Pancreas (tissue), 10 donors: Measurements from ENCODE around the gene ADAMTS14. TPM values are rescaled to one million over a fixed set of nuclear protein-coding genes. Genes with fewer than 3 reads are reported as not detected.

Experiments
- ATAC-seq, 4 donors: fragments of 200-7000 bp; cut with Tn5 transposase; one replicate each; pipeline versions ENCODE4 v1.8.0 to v1.9.1; 2020; ENCODE audit warnings: mild to moderate bottlenecking in 4 of 4, moderate library complexity in 4 of 4
- DNase-seq, 6 donors: peaks; one replicate each; pipeline ENCODE4 v3.0.0-alpha.2; 2020
- FAIRE-seq: peaks from 2 replicates; lab custom pipeline; 2012; peaks lifted over from hg19 to GRCh38; lab: Jason Lieb, UNC
- H3K27ac ChIP-seq, 4 donors: fragments of 200-600 bp; sonication (generic); 1 replicate in 3 of 4; 2 replicates in 1 of 4; pipeline versions ENCODE4 v1.5.0 to v1.8.0; 2020
- H3K27me3 ChIP-seq, 4 donors: fragments of 200-600 bp; one replicate each; pipeline ENCODE4 v1.8.0; 2021
- H3K36me3 ChIP-seq, 3 donors: fragments of 200-600 bp; sonication (generic) in 1 of 3; one replicate each; pipeline versions ENCODE4 v1.5.0 to v1.8.0; 2020 to 2021
- H3K4me1 ChIP-seq, 3 donors: fragments of 200-600 bp; one replicate each; pipeline ENCODE4 v1.8.0; 2021
- H3K4me3 ChIP-seq, 4 donors: fragments of 200-600 bp; sonication (generic) in 2 of 4; one replicate each; pipeline versions ENCODE4 v1.5.0 to v1.8.0; 2020 to 2021
- H3K9me3 ChIP-seq, 4 donors: fragments of 200-600 bp; one replicate each; pipeline ENCODE4 v1.8.0; 2021
- WGBS, 2 donors: extraction: QIAGEN DNeasy Blood & Tissue Kit; methylation state at CpG; one replicate each; pipeline ENCODE4 v1.1.7; 2013; 5-methylcytosine and 5-hydroxymethylcytosine counted together
- intact Hi-C, 3 donors: fragments of 100-400 bp; cut with DNase I; formaldehyde crosslinking; loops; one replicate each; pipeline versions ENCODE4 v1.11.1 to v1.14.2; 2022
- polyA plus RNA-seq, 2 donors: library from polyadenylated mRNA; stranded (reverse); fragments of 200-250 nt; gene quantifications; one replicate each; pipeline ENCODE4 v1.2.3, GENCODE V29; 2013
- total RNA-seq, 6 donors: library from RNA; stranded (reverse); fragmentation: NEBNext Ultra II Directional in 4 of 6; extraction: Animal tissue kit (Norgen Biotek cat#: 25700) in 4 of 6; gene quantifications; one replicate each; pipeline versions ENCODE4 v1.2.1 to v1.2.4, GENCODE V29; 2021 to 2023
- TF ChIP-seq, protein P1 (sequence below), 4 donors: fragments of 200-600 bp; sonication (generic) in 3 of 4; IDR thresholded peaks; one replicate each; pipeline versions ENCODE4 v1.5.0 to v1.8.0; 2021; ENCODE audit warnings: antibody characterized with exemption in 4 of 4
- donor health status: healthy with polysubstance abuse.
- donor health status: DM: no; HTN: no; CAD: no; lungs with moderate emphysema.
- donor health status: DM: no; HTN: no; CAD: no.
- donor health status: control.
- donor health status: control.
- donor health status: Bipolar disorder and iron deficiency.
- donor health status: DM: yes; HTN: yes; CAD: no.
- donor health status: DM: no; HTN: no; CAD: no.
- donor health status: DM: no; HTN: no; CAD: no.
- donor health status: DM: yes; HTN: yes; CAD: no.

ADAMTS14 gene
- total and polyA plus RNA-seq, 8 donors: 0.06 to 2.2 (median 0.23) TPM; not detected in 2

DNA sequence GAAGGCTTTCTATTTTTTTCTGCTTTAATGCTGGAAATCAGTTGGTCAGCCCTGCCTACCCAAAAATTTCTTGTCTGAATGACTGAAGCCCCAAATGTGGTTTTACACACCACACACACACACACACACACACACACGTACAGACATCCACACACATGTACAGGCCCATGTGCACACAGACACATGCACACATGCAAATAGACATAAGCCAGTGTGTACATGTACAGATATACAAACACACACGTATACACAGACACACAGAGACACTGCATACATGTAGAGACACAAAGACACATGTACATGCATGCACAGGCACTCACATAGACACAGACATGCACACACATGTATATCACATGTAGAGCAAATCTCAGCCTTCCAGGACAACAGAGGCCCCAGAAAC is 58.6 kb downstream of the ADAMTS14 start:
- Histone ChIP-seq H3K27ac (no peak overlapping the region), H3K9me3 (no peaks in the 10 kb centered on the region), H3K4me3 (no peak overlapping the region), H3K4me1 (no peaks in the 10 kb centered on the region), H3K27me3 (no peaks in the 10 kb centered on the region), H3K36me3 (no peaks in the 10 kb centered on the region)
- intact Hi-C loops: no loop called here
- TF ChIP-seq, protein P1, sequence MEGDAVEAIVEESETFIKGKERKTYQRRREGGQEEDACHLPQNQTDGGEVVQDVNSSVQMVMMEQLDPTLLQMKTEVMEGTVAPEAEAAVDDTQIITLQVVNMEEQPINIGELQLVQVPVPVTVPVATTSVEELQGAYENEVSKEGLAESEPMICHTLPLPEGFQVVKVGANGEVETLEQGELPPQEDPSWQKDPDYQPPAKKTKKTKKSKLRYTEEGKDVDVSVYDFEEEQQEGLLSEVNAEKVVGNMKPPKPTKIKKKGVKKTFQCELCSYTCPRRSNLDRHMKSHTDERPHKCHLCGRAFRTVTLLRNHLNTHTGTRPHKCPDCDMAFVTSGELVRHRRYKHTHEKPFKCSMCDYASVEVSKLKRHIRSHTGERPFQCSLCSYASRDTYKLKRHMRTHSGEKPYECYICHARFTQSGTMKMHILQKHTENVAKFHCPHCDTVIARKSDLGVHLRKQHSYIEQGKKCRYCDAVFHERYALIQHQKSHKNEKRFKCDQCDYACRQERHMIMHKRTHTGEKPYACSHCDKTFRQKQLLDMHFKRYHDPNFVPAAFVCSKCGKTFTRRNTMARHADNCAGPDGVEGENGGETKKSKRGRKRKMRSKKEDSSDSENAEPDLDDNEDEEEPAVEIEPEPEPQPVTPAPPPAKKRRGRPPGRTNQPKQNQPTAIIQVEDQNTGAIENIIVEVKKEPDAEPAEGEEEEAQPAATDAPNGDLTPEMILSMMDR (IDR thresholded peaks at IDR 0.05): no peak
- 51 to 72% methylated on average over 2 of the region's 2 CpGs for WGBS, 2 donors
- no peak for DNase-seq
- no peak for FAIRE-seq
- no peak for ATAC-seq

DNA sequence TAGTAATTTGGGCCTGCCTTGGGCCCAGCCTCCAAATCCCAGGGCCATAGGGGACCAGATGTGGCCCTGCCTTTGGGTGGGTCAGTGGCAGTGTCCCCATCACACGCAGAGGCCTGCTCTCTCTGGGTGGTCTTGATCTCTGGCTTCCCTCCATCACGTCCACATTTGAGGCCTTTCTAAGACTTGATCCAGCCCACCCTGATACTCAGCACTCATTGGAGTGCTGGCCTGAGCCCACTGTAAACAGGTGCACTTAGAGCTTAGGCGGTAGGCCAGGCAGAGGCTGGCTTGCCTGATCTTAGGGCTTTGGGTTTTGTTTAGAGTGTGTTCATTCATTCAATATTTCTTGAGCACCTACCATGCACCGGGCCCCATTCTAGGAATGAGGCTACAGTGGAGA is 60.3 kb downstream of the ADAMTS14 start:
- no peak overlapping the region for H3K4me3 ChIP-seq
- H3K27me3 ChIP-seq: no peaks in the 10 kb centered on the region
- no peak overlapping the region for H3K27ac ChIP-seq
- 86 to 98% methylated on average over 4 of the region's 4 CpGs for WGBS, 2 donors
- DNase-seq (no peak), FAIRE-seq (no peak), ATAC-seq (no peak)
- TF ChIP-seq, protein P1 (IDR thresholded peaks at IDR 0.05): no peak
- H3K9me3 ChIP-seq: no peaks in the 10 kb centered on the region
- H3K4me1 ChIP-seq: no peaks in the 10 kb centered on the region
- H3K36me3 ChIP-seq: no peaks in the 10 kb centered on the region
- intact Hi-C loops: no loop called here

DNA sequence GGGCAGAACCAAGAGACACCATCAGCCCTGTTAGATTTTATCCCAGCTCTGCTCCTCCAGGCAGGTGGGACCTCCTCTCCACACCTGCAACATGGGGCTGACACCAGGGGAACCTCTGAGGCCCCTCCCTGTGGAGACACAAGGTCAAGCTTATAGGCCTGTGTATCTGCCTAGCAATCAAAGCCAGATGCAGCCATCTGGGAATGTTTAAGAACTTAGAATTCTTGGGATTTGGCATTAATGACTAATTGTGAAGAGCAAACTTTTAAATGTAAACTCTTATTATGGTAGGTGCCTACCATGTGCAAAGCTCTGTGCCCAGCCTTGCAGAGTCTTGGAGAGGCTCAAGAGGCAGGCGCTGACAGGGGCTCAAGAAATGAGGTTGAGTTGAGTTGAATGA is 60.7 kb downstream of the ADAMTS14 start:
- intact Hi-C loops: no loop called here
- TF ChIP-seq, protein P1 (IDR thresholded peaks at IDR 0.05): no peak
- Histone ChIP-seq H3K27ac (no peak overlapping the region), H3K36me3 (no peaks in the 10 kb centered on the region), H3K4me3 (no peak overlapping the region), H3K9me3 (no peaks in the 10 kb centered on the region), H3K27me3 (no peaks in the 10 kb centered on the region), H3K4me1 (no peaks in the 10 kb centered on the region)
- no peak for FAIRE-seq
- no peak for ATAC-seq
- DNase-seq: no peak
- WGBS, 2 donors: 99 to 100% methylated on average over 1 of the region's 1 CpG

DNA sequence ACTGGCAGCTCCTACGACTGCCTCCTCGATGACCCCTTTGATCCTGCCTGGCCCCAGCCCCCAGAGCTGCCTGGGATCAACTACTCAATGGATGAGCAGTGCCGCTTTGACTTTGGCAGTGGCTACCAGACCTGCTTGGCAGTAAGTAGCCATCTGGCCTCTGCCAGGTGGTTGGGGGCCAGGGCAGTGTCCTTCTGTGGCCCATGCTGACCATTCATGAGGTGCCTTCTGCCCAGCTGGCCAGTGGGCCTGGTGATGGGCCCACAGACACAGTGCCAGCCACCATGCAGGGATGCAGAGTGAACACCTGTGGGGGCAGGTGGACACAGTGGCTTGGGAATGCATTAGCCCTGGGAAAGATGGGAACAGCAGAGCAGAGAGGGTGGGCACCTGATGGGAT is 62.9 kb downstream of the ADAMTS14 start:
- Histone ChIP-seq H3K27me3 (no peaks in the 10 kb centered on the region), H3K27ac (no peak overlapping the region), H3K4me3 (no peak overlapping the region), H3K9me3 (no peaks in the 10 kb centered on the region), H3K4me1 (no peaks in the 10 kb centered on the region), H3K36me3 (no peaks in the 10 kb centered on the region)
- intact Hi-C loops: no loop called here
- TF ChIP-seq, protein P1 (IDR thresholded peaks at IDR 0.05): no peak
- 72 to 73% methylated on average over 3 of the region's 3 CpGs for WGBS, 2 donors
- ATAC-seq: no peak
- no peak for FAIRE-seq
- no peak for DNase-seq

DNA sequence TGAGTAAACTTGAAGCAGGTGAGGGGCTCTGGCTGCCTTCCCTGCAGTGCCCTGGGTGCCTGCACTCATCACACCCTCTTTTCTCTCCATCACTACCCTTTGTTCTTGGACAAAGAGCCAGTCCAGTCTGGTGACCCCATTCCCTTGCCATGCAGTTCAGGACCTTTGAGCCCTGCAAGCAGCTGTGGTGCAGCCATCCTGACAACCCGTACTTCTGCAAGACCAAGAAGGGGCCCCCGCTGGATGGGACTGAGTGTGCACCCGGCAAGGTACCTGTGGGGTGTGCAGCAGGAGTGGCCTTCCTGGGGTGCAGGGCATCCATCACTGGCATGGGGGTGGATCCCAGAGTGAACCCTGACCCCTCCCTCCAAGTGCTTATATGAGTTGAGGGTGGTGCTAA is 64.2 kb downstream of the ADAMTS14 start:
- H3K36me3 ChIP-seq: no peaks in the 10 kb centered on the region
- H3K27ac ChIP-seq: no peak overlapping the region
- no peaks in the 10 kb centered on the region for H3K4me1 ChIP-seq
- ATAC-seq (no peak), DNase-seq (no peak), FAIRE-seq (no peak)
- no peaks in the 10 kb centered on the region for H3K9me3 ChIP-seq
- TF ChIP-seq, protein P1 (IDR thresholded peaks at IDR 0.05): no peak
- H3K27me3 ChIP-seq: no peaks in the 10 kb centered on the region
- no peak overlapping the region for H3K4me3 ChIP-seq
- WGBS, 2 donors: 87 to 95% methylated on average over 3 of the region's 3 CpGs
- intact Hi-C loops: no loop called here
